HFF-Myc (cell line): ENCODE measurements around the gene HES3.

Source experiments
- DNase-seq: peaks from one replicate; pipeline ENCODE4 v3.0.0-alpha.2; 2011; ENCODE audit warnings: low read depth; ENCODE audit errors: extremely low read depth
- H3K4me3 ChIP-seq: replicated peaks from 2 replicates; pipeline ENCODE4 v1.5.1; 2011; ENCODE audit warnings: low read depth, mild to moderate bottlenecking, control low read depth, low read length
- TF ChIP-seq, protein P1 (sequence below): IDR thresholded peaks from 2 replicates; pipeline ENCODE4 v1.5.1; 2012; ENCODE audit warnings: mild to moderate bottlenecking, low read depth, low read length, control low read depth; ENCODE audit errors: missing control alignments

Gene HES3

DNA sequence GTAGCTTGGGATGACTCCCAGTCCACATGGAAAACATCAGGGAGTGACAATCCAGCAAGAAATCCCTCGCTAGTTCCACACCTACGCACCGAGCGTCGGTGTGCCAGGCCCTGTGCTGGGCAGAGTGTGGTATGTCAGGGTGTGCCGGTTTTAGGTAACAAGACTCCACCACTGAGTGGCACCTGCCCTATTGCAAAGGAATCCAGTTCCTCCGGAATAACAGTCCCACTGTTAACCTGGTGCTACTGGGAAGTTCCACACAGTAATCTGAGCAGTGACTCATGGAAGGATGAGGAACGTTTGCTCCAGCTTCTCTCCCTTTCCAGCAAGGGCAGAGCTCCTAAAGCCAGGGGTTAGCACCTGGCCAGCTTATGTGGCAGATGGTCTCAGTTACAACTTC is 23.7 kb upstream of the HES3 start:
- TF ChIP-seq, protein P1, sequence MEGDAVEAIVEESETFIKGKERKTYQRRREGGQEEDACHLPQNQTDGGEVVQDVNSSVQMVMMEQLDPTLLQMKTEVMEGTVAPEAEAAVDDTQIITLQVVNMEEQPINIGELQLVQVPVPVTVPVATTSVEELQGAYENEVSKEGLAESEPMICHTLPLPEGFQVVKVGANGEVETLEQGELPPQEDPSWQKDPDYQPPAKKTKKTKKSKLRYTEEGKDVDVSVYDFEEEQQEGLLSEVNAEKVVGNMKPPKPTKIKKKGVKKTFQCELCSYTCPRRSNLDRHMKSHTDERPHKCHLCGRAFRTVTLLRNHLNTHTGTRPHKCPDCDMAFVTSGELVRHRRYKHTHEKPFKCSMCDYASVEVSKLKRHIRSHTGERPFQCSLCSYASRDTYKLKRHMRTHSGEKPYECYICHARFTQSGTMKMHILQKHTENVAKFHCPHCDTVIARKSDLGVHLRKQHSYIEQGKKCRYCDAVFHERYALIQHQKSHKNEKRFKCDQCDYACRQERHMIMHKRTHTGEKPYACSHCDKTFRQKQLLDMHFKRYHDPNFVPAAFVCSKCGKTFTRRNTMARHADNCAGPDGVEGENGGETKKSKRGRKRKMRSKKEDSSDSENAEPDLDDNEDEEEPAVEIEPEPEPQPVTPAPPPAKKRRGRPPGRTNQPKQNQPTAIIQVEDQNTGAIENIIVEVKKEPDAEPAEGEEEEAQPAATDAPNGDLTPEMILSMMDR: no peak
- no peak overlapping the region for H3K4me3 ChIP-seq
- no peak for DNase-seq

DNA sequence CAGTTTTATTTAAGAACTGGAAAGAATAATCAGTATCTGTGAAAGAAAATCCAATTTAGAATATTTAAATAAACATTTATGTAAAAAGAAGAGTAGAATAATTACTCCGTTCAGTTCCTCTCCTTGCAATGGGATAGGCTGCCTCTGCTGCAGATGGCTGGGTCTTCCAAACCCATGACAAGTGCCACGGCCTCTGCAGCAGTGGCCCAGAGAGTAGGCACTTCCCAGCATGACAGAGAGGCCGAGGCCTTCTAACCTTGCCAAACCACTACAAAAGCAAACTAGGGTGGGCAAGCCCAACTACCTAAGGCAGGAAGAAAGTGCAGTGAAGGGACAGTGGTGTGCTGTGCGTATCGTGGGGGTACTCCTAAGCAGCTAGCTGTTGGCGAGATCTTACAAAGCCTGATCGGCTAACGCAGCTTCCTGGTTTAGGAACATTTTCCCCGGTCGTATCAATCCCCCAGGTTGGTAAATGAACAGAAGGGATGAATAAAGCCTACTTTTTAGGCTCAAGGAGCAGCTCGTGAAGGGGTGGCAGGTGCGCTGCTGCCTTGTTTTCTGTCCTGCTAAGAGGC is 22.7 kb upstream of the HES3 start:
- TF ChIP-seq, protein P1: no peak
- no peak overlapping the region for H3K4me3 ChIP-seq
- DNase-seq: no peak

DNA sequence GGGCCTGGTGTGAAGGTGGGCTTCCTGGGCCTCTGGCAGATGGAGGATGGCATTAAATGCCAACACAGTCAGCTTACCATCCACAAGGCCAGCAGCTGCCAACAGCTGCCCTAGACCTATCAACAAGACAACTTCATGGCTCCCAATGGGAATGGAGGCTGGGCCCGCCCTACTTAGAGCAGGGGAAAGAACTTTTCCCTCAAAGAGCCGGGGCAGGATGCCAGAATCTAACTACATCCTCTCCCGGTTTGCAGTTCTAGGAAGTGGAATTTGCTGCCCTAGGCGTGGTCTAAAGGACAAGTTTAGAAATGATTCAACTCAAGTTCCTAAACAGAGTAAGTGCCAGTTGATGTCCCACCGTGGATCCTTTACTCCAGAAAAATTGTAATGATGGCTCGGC is 21.3 kb upstream of the HES3 start:
- H3K4me3 ChIP-seq: no peak overlapping the region
- no peak for DNase-seq
- TF ChIP-seq, protein P1: no peak

DNA sequence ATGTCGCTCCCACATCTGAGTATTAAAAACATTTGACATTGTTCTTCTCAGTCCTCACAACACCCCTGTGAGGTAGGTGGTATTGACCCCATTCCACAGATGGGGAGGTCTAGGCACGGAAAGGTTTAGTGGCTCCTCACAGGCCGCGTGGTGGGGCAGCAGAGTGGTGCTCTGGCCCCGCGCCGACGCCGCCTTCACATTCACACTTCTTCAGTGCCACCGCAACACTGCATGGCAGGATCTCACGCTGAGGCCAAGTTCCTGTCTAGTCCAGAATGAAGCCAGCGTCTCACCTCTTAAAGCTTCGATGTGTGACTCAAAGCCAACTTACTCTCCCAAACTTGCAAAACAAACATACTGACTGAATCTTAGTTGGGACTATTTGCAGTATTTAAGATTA is 20.4 kb upstream of the HES3 start:
- TF ChIP-seq, protein P1: no peak
- no peak for DNase-seq
- no peak overlapping the region for H3K4me3 ChIP-seq

DNA sequence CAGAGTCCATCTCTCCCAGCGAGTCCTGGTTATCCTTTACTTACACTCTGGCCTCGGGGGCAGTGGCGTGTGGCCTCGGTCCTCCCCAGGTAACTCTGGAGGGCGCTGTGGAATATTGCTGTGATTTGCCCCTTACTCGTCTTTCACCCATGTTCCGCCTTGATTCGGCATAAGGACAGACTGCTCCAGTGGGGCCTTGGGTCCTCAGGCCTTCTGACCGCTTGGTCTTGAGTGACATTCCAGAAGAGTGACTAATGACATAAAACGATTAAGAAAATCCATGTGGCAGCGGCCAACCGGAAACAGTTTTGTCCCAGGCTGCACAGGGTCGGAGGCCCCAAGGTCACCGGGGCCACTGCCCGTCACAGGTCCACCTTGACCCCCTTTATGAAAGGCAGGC is 19.3 kb upstream of the HES3 start:
- TF ChIP-seq, protein P1: no peak
- no peak for DNase-seq
- H3K4me3 ChIP-seq: no peak overlapping the region

DNA sequence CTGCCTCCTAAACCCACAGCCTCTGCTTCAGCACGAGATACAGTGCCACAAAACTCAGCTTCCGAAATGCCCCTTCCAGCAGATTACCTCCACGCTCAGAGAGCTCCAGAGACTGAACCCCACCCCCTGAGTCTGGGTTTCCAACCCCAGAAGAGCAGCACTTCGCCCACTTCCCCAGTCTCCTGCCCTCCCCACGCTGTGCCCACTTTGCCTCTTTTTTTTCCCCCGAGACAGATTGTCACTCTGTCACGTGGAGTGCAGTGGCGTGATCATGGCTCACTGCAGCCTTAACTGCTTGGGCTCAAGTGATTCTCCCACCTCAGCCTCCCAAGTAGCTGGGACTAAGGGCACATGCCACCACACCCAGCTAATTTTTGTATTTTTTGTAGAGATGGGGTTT is 18.3 kb upstream of the HES3 start:
- TF ChIP-seq, protein P1: no peak
- DNase-seq: no peak

DNA sequence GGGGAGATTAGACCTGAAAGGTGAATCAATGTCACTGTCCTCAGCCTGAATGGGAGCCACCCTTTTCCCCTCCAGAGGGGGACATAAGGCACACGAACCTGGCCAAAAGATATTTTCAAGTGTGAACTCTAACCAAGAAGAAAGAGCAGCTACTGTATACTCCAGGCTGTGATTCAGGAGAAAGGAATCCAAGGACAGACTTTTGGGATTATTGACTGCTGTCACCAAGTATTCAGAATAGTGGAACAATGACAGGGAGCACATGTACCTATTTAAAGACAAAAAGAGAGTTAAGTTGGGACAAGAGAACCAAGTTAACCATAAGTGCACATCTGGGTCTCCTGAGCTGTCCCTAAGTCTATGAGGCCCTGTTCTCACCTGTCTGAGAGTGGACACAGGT is 10.6 kb upstream of the HES3 start:
- H3K4me3 ChIP-seq: no peak overlapping the region
- TF ChIP-seq, protein P1: no peak
- DNase-seq: no peak

More for the DNA sequence above, 18.3 kb upstream of the HES3 start:
- no peak overlapping the region for H3K4me3 ChIP-seq
